Body of pancreas (tissue), 4 donors: Measurements from ENCODE around the gene LMTK2.

Experiments
- CTCF ChIP-seq, 7 experiments: fragments of 450-650 bp in 4 of 7; fragments of 200-600 bp in 3 of 7; sonication (generic) in 3 of 7; IDR thresholded peaks; one replicate each; pipeline ENCODE4 v1.5.1; 2016 to 2019; ENCODE audit warnings: antibody characterized with exemption in 7 of 7
- POLR2A ChIP-seq, 3 donors: fragments of 450-650 bp; IDR thresholded peaks; one replicate each; pipeline ENCODE4 v1.6.1; 2016; ENCODE audit warnings: antibody characterized with exemption in 3 of 3, mild to moderate bottlenecking in 2 of 3

- TF ChIP-seq CTCF (IDR thresholded peaks at IDR 0.05) (no peak), POLR2A (IDR thresholded peaks at IDR 0.05) (no peak)
Measured at GRCh38 chr7:98137826-98138151, 31.1 kb downstream of the LMTK2 start.
